Left renal pelvis (tissue), 4 donors: ENCODE results near the gene ATG7. TPM values are rescaled to one million over a fixed set of nuclear protein-coding genes. Genes with fewer than 3 reads are reported as not detected.
"Not testable (repeated sequence)": the region's sequence is repeated elsewhere in the genome, so short reads cannot be mapped to it uniquely, and the experiment has no call there.

Experiments used
- DNase-seq, 4 donors: peaks; one replicate each; pipeline ENCODE4 v3.0.0-alpha.2; 2013; ENCODE audit warnings: low read depth in 4 of 4, low spot score in 3 of 4
- polyA plus RNA-seq, 4 donors: library from polyadenylated mRNA; unstranded; fragments of 120-200 nt; gene quantifications; one replicate each; pipeline ENCODE4 v1.2.1, GENCODE V29; 2013; ENCODE audit not compliant: insufficient read length in 4 of 4

The ATG7 gene
- polyA plus RNA-seq, 4 donors = 23.5 to 26.3 (median 25.4) TPM

- no peak for DNase-seq
These were observed 251.4 kb downstream of the ATG7 start for GRCh38 chr3:11523572-11524101.

DNA sequence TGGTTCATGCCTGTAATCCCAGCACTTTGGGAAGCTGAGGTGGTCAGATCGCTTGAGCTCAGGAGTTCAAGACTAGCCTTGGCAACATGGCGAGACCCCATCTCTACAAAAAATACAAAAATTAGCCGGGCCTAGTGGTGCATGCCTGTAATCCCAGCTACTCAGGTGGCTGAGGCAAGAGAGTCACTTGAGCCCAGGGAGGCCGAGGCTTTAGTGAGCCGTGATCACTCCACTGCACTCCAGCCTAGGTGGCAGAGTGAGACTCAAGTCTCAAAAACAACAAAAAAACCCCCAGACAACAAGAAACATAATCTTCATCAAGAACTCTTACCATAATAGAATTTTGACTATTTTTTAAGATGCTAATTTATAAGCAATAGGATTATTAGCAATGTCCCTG, 253.9 kb downstream of the ATG7 start:
- DNase-seq = not testable (repeated sequence)

- no peak for DNase-seq
These were observed 257.1 kb downstream of the ATG7 start for GRCh38 chr3:11529281-11529680.

- no peak for DNase-seq
These were observed 258.0 kb downstream of the ATG7 start for GRCh38 chr3:11530153-11530721.

DNA sequence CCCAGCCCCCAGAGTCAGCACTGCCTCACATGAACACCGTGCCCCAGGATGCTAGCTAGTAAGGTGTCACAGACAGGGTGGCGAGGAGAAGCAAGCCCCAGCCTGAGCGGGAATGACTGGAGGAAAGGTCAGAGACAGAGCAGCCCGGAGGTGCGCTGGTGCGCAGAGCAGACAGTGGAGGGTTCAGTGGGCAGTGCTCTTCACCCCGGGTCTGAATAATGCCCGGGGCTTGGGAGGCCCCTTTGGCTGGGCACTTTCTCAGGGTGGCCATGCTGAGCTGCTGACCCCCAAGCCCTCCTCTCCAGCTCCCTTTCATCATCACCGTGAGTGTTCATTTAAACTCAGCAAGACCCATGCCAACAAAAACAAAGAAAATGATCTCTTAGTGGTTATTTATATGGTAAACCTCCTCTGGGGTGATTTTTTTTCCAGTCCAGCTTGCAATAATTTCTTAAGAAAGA, 260.8 kb downstream of the ATG7 start:
- DNase-seq = no peak

DNA sequence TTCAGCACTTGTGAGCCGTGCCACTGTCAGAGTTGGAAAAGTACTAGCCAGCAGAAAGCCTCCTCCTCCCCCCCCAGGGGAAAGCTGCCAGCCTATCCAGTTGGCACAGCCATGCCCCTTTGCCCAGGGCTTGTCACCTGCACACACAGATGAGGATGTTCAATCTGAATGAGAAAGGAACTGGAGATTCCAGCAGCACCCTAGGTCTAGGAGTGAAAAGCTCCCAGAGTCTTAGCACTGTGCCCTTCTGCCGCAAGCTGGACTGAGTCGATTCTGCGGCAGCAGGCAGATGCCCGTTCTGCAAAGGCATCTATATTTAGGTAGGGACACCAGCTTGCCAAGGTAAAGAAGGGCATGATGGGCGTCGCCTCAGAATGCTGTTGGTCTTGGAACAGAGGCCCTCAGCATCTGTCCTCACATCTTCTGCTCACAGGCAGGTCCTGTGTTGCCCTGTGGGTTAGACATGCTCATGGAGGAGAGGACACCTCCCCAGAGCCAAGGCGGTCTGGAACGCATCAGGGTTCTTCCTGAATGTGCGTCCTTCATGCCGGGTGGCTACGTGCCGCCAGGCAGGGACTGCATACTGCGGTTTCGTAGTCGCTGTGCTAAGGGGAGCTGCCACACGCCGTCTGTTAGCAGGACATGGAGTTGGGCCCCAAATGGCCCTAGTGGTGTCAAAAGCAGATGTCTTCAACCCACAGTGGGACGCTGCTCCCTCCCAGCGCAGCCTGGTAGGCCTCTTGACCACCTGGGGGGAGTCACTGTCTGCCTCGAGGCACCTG, 262.0 kb downstream of the ATG7 start:
- no peak for DNase-seq

GRCh38 chr3:11534793-11535101, 262.6 kb downstream of the ATG7 start:
- DNase-seq = no peak

DNA sequence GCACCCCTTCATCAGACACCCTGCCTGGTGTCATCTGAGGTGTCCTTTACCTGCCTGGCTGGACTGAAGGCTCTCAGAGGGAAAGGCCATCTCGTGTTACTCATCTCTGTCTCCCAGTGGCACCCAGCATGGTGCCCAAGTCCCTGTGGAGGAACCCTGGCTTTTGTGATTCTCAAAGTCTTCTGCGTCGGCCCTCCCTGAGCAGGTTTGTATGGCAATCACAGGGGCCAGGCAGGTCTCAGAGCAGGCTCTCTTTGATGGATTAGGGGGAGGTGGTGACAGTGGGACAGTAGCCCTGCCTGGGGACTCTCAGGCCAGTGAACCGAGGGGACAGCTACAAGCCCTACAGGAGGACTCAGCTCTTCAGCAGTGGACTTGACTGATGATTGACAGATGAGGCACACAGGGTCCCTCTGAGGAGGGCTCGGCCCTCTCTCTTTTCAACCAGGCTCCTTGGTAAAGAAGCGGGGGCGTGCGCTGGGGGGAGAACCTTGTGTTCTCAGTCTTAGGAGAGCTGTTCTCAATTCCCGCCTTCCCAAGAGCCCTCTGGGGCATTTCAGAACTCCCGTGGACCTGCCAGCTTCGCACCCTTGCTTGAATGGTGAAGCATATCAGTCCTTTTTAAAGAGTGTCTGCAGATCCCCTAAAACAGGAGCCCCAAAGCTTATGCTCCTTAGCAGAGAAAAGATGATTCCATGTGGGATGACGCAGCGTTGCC, 263.2 kb downstream of the ATG7 start:
- DNase-seq = no peak

GRCh38 chr3:11536132-11536935, 264.1 kb downstream of the ATG7 start:
- DNase-seq = no peak

GRCh38 chr3:11536936-11537612, 264.9 kb downstream of the ATG7 start:
- no peak for DNase-seq

GRCh38 chr3:11538581-11538980, 266.4 kb downstream of the ATG7 start:
- DNase-seq = no peak

DNA sequence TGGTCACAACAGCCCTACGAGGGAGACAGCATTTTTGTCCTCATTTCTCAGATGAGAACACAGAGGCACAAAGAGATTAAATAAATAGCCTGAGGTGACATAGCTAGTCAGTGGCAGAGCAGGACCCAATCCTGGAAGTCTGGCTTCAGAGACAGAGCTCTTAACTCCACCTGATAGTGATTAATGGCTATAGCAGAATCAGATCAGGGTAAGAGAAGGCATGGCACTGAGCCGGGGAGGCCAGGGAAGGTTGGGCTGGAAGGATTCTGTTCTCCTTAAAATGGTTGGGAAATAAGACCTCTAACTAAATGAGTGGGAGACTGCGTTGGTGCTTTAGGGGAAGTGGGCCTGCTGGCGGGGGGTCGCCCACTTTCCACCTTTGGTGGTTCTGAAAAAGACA, 267.0 kb downstream of the ATG7 start:
- no peak for DNase-seq

DNA sequence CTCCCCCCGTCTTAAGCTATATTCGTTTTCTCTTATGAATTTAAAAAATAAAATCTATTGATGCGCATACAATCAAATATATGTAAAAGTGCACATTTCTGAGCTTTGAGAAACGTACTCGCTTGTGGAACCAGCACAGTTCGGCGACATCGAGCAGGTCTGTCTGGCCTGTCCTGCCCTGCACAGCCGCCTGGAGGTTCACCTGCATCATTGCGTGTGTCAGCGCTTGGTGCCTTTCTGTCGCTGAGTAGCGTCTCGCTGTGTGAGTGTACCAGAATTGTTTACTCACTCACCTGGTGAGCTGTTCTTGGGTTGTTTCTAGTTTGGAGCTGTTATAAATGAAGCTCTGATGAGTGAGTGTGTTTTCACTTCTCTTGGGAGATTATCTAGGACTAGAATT, 267.5 kb downstream of the ATG7 start:
- DNase-seq = no peak

DNA sequence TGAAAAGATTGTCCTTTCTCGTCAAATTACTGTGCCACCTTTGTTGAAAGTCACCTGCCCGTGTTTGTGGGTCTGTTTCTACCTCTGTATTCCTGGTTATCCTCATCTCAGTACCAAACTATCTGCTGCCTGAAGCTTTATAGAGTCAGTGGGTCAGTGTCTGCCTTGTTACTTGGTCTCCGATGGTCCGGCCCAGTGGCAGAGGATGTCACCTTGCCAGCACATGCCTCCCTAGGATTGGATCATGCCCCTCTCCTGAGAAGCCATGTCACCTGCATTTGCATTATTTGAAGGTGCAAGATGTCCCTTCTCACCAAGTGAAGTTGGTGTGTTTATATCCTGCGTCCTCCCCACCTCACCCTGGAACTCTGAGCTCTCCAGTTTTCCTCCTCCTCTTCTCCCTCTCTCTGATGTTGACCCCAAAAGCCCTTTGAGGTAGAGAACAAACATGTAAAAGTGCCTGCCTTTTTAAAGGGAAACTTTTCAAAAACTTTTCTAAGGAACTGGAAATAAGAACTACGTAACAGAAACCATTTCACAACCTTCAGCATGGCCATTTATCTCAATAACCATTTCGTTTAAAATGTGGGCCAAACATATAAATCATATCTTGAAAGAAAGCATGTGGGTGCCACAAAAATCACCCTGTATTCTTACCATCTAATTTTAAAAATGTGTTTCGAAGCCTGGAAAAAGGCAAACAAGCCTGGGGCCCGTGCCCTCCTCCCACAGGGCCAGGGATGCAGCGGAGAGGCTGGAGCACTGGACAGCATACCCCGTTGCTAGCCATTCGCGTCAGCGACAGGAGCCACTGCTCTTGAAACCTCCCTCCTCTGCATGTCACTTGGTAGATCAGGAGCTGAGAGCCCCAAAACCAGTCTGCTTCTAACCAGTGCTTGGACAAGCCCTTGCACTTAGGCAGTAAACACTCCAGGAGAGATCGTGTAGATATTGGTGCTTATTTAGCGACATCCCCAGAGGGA, 269.4 kb downstream of the ATG7 start:
- no peak for DNase-seq

DNA sequence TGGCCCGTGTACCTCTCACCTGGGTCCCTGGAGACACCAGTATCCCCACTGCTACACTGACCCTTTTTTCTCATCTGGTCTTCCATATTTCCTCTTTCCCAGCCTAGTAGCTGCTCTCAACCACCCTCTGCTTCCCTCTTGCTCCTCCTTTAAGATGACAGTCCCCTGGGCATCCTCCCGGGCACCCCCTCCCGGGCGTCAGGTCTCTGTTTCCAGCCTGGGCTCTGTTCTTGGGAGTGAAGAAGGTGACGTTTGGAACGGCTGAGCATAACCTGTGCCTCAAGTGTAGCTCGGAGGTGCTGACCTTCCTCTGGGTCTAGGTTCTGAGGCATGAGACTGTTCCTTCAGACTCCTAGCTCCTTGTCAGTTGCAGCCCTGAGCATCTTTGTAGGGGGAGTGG, 270.4 kb downstream of the ATG7 start:
- DNase-seq = no peak

GRCh38 chr3:11543141-11543947, 271.1 kb downstream of the ATG7 start:
- no peak for DNase-seq

GRCh38 chr3:11543948-11544387, 271.8 kb downstream of the ATG7 start:
- no peak for DNase-seq
